Bronchus fibroblast of lung (primary cell): ENCODE data around the gene GABRR3. TPM values are rescaled to one million over a fixed set of nuclear protein-coding genes. Genes with fewer than 3 reads are reported as not detected.

ENCODE experiments used
- total RNA-seq: library from RNA; depleted of rRNA; stranded (reverse); fragments of >200 nt; gene quantifications from 2 replicates; pipeline ENCODE4 v1.2.3, GENCODE V29; 2015

Gene GABRR3
- not detected in 2 replicates for total RNA-seq

GRCh38 chr3:98035208-98035607 is at the start of gene GABRR3:
Gene GABRR3, minus strand, starts transcription at chr3:98035315. Its CDS starts 328 bp downstream, at chr3:98034987.

GRCh38 chr3:97971679-97972567 is 63.2 kb downstream of the GABRR3 start, which contains the start of gene RIOX2:
Gene RIOX2, minus strand, starts transcription at chr3:97972431. Its CDS starts 4,838 bp downstream, at chr3:97967593.

Other genes starting within 250 kb of the GABRR3 start
- 4.9 and 6.4 TPM in 2 replicates for gene CRYBG3, start 213.3 kb downstream of the GABRR3 start, total RNA-seq
- 24.7 and 31.6 TPM in 2 replicates for gene RIOX2, start 62.9 kb downstream of the GABRR3 start, total RNA-seq
- not detected in 2 replicates for gene OR5AC2, start 51.9 kb upstream of the GABRR3 start, total RNA-seq
- gene OR5H1, start 95.4 kb upstream of the GABRR3 start, total RNA-seq: not detected in 2 replicates
- gene OR5H14, start 112.2 kb upstream of the GABRR3 start, total RNA-seq: not detected in 2 replicates
- gene OR5H15, start 131.4 kb upstream of the GABRR3 start, total RNA-seq: not detected in 2 replicates
- not detected in 2 replicates for gene OR5H6, start 228.9 kb upstream of the GABRR3 start, total RNA-seq
- gene OR5H2, start 247.2 kb upstream of the GABRR3 start, total RNA-seq: not detected in 2 replicates